Suprapubic skin (tissue), 3 donors: Measurements from ENCODE around the gene KLHL29.

ENCODE experiments used
- CTCF ChIP-seq, 2 donors: fragments of 200-600 bp in 1 of 2; fragments of 450-650 bp in 1 of 2; sonication (generic) in 1 of 2; IDR thresholded peaks; one replicate each; pipeline ENCODE4 v1.5.1; 2016 to 2019; ENCODE audit warnings: antibody characterized with exemption in 2 of 2, mild to moderate bottlenecking in 1 of 2, moderate library complexity in 1 of 2
- POLR2AphosphoS5 ChIP-seq, 3 donors: sonication (generic); formaldehyde crosslinking; IDR thresholded peaks; one replicate each; pipeline ENCODE4 v1.6.1; 2017; ENCODE audit warnings: antibody characterized with exemption in 3 of 3

- TF ChIP-seq CTCF (IDR thresholded peaks at IDR 0.05) (no peak), POLR2AphosphoS5 (IDR thresholded peaks at IDR 0.05) (no peak)
Observed at GRCh38 chr2:23513872-23514793, 129.2 kb downstream of the KLHL29 start.
